Activated CD8-positive, alpha-beta memory T cell treated with anti-CD3 and anti-CD28 coated beads, Interleukin-2, amount 50 U/mL, for 48 hours (primary cell): ENCODE data around the gene ATP6V1A.

Source experiments
- DNase-seq: peaks from one replicate; pipeline ENCODE4 v3.0.0-alpha.2; 2020

The ATP6V1A gene

GRCh38 chr3:113747283-113748046 lies 630 bp downstream of the ATP6V1A start:
- peak; percentile 63 for DNase-seq

- no peak for DNase-seq
Measured at GRCh38 chr3:113751141-113751540, 4.3 kb downstream of the ATP6V1A start.

- no peak for DNase-seq
Measured at GRCh38 chr3:113753376-113753985, 6.6 kb downstream of the ATP6V1A start.

GRCh38 chr3:113754494-113755159 lies 7.8 kb downstream of the ATP6V1A start:
- no peak for DNase-seq

GRCh38 chr3:113758389-113759024 lies 11.7 kb downstream of the ATP6V1A start:
- DNase-seq, result no peak

GRCh38 chr3:113764698-113765097 lies 17.9 kb downstream of the ATP6V1A start:
- DNase-seq, result no peak

GRCh38 chr3:113769551-113769950 lies 22.7 kb downstream of the ATP6V1A start:
- no peak for DNase-seq

- no peak for DNase-seq
Measured at GRCh38 chr3:113771993-113772392, 25.2 kb downstream of the ATP6V1A start.

GRCh38 chr3:113773381-113773780 lies 26.5 kb downstream of the ATP6V1A start:
- no peak for DNase-seq

GRCh38 chr3:113775516-113775915 lies 28.7 kb downstream of the ATP6V1A start:
- DNase-seq, result no peak

GRCh38 chr3:113776564-113776963 lies 29.7 kb downstream of the ATP6V1A start:
- DNase-seq, result no peak

GRCh38 chr3:113783463-113783862 lies 36.6 kb downstream of the ATP6V1A start:
- DNase-seq, result no peak

GRCh38 chr3:113783980-113784379 lies 37.1 kb downstream of the ATP6V1A start:
- no peak for DNase-seq

- DNase-seq, result no peak
Measured at GRCh38 chr3:113791381-113791780, 44.5 kb downstream of the ATP6V1A start.

GRCh38 chr3:113794526-113794925 lies 47.7 kb downstream of the ATP6V1A start:
- no peak for DNase-seq

GRCh38 chr3:113795693-113796092 lies 48.9 kb downstream of the ATP6V1A start:
- no peak for DNase-seq

GRCh38 chr3:113802795-113803455 lies 56.1 kb downstream of the ATP6V1A start:
- no peak for DNase-seq

GRCh38 chr3:113804661-113805060 lies 57.8 kb downstream of the ATP6V1A start:
- no peak for DNase-seq

GRCh38 chr3:113805249-113805648 lies 58.4 kb downstream of the ATP6V1A start:
- no peak for DNase-seq

GRCh38 chr3:113812854-113813253 lies 66.0 kb downstream of the ATP6V1A start:
- no peak for DNase-seq

GRCh38 chr3:113819866-113820265 lies 73.0 kb downstream of the ATP6V1A start:
- no peak for DNase-seq

- no peak for DNase-seq
Measured at GRCh38 chr3:113825090-113825489, 78.3 kb downstream of the ATP6V1A start.

GRCh38 chr3:113828600-113828999 lies 81.8 kb downstream of the ATP6V1A start:
- no peak for DNase-seq
